ENCODE results near the gene IL21R. TPM values are rescaled to one million over a fixed set of nuclear protein-coding genes. Genes with fewer than 3 reads are reported as not detected.
A peak's percentile ranks its signal among the peaks of the same experiment; 100 is the strongest.
"Not testable (repeated sequence)": the region's sequence is repeated elsewhere in the genome, so short reads cannot be mapped to it uniquely, and the experiment has no call there.

IL21R gene
- total RNA-seq, 1 experiment from 2014 or later = 0.10 TPM

DNA sequence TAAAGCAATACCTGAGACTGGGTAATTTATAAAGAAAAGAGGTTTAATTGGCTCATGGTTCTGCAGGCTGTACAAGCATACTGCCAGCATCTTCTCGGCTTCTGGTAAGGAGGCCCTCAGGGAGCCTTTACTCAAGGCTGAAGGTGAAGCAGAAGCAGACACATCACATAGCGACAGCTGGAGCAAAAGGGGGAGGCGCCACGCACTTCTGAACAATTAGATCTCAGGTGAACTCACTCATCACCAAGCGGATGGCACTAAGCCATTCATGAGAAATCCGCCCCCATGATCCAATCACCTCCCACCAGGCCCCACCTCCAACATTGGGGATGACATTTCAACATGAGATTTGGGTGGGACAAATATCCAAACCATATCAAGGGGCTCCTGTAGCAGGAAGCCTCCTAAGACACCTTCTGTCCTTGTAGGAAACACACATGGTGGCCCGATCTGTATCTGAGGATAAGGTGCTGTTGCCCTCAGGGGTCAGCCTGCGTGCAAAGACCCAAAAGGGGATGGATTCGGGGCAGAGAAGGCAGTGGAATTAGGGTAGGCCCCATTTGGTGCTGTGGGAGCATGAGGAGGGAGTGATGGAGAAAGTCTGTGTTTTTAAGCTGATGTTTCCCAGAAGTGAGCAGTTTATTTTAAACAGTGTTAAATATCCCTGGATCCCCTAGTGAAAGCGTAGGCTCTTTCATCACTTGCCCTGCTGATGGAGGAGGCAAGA lies 23.0 kb downstream of the IL21R start:
- no peak for DNase-seq (ENCODE audit: extremely low read depth, low read depth)

DNA sequence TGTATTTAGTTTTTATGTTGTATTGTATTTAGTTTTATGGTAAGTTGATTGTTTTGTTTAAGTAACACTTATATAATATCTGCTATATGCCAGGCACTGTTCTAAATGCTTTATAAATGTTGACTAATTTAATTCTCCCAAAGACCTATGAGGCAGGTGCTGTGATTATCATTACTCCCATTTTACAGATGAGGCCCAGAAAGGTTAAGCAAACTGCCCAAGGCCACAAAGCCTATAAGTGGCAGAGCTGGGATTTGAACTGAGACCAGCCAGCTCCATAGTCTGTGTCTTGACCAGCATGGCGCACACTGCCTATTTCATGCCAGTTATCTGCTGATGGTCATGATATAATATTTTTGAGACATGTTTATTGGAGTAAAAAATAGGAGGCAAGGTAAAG lies 24.0 kb downstream of the IL21R start:
- DNase-seq (ENCODE audit: extremely low read depth, low read depth) = no peak

DNA sequence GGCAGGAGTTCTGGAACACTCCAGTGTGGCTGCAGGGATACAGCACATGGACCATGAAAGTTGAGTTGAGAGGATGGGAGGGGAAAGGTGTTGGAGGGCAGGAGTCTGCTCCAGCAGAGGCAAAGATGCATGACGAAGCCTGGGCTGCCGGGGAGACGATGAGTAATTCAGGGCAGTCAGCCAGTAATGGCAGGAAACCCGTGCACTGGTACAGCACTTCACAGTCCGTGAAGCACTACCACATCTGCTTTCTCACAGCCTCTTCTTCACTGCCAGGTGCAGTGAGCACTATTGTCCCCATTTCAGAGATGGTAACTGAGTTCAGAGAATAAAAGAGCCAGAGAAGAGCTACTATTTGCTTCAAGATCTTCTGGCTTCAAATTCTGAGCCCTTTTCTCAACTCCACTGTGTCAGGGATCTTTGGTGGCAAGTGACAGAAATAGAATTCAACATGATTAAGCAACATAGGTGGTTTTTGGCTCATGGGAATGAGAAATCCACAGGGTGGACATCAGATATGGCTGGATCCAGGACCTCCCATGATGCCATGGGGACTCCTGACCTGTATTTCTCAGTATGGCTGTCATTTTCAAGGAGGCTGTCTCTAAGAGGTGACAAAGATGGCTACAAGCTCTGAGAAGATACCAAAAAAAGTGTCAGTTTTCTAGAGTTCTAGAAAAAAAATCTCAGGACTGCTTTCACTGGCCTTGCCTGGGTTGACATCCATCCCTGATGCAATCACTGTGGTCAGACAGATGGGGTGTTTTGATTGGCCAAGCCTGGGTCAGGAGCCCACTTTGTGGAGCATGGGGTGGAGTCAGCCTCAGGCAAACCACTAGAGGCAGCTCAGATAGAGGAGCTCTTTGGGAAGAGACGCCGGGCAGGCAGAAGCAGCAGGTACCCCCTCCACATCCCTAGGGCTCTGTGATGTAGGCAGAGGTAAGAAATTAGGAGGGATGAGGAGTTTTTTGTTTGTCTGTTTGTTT lies 24.7 kb downstream of the IL21R start:
- peak; percentile 2 for DNase-seq (ENCODE audit: extremely low read depth, low read depth)

DNA sequence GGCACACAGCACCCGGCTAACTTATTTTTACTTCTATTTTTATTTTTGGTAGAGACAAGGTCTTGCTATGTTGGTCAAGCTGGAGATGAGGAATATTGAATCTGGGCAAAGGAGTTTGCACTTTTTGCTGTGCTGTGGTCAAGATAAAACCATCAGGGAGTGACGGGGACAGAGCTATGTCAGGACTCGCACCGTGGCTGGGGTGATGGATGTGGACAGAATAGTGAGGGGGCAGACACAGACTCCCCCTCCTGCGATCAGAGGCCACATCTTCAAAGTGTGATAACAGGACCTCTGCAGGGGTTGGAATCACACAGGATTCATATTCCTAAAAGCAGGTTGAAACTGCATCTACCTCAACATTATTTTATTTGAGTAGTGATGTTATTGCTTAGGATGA lies 25.6 kb downstream of the IL21R start:
- DNase-seq (ENCODE audit: extremely low read depth, low read depth) = no peak

DNA sequence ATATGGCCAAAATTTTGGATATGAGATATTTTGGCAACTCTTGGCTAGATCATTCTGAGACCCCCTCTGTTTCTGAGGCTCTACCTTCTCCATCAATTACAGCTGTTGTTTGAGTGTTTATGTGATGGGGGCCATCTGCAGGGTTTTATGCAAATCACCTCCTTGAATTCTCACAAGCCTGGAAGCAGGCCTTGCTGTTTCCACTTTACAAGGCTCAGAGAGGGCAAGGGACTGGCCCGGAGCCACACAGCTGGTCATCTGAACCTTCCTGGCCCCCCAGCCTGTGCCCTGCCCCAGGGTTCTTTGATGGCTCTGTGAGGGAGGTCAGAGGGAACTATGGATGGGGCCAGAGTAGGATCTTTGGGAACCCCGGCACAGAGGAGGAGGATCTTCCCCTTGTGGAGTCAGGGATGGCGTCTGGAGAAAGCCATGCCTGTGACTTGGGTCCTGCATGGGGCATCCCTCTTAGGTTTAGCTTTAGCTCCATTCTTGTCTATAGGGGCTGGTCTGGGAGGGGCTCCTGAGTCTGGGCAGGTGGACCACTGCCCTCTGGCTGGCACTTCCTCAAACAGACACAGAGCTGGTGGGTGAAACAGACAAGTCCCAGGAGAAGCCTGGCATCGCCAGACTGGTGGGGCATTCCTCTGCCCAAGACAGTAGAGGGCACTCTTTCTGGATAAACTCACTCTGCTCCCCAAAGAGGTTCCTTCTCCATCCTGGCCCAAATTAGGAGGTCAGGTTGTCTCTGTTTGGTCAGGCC lies 26.2 kb downstream of the IL21R start:
- DNase-seq (ENCODE audit: extremely low read depth, low read depth) = no peak

DNA sequence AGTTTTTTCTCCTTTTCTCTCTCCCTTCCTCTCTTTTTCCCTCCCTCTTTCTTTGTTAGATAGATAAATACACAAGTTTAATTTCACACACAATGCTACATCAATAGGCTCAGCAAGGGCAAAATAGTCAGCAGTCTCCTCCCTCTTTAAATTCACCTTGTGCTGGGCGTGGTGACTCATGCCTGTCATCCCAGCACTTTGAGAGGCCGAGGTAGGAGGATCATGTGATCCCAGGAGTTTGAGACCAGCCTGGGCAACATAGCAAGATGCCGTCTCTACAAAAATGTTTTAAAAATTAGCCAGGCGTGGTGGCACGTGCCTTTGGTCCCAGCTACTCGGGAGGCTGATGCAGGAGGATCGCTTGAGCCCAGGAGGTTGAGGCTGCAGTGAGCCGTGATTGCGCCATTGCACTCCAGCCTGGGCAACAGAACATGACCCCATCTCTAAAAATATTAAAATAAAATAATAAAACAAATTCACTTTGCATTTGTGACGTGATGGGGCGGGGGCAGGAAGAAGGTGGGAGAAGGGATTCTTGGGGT lies 27.4 kb downstream of the IL21R start:
- no peak for DNase-seq (ENCODE audit: extremely low read depth, low read depth)

DNA sequence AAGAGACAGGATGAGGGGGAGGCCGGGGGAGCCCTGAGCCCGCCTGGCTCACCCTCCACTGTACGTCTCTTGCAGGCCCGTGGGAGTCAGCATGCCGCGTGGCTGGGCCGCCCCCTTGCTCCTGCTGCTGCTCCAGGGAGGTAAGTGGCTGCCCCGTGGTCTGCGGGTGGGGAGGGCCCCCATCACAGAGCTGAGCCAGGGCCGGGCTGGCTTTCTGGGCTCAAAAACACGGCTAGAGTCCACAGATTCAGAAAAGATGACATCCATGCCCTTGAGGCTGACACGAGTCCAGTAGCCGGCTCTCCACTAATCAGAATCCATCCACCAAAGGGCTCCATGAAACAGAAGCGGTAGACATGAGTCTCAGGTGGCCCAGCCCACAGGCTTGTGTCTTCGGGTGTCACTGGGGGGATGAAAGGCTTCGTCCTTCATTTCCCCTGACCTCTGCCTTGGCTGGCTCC lies 28.0 kb downstream of the IL21R start:
- DNase-seq (ENCODE audit: extremely low read depth, low read depth) = no peak

DNA sequence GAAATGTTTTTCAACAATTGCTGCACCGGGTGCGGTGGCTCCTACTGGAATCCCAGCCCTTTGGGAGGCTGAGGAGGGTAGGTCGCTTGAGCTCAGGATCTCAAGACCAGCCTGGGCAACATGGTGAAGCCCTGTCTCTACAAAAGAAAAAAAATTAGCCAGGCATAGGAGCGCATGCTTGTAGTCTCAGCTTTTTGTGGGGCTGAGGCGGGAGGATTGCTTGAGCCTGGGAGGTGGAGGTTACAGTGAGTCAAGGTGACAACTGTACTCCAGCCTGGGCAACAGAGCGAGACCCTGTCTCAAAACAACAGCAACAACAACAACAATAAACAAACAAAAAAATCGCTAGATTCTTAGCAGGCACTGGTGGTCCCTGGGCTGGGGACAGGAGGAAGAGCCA lies 28.5 kb downstream of the IL21R start:
- DNase-seq (ENCODE audit: extremely low read depth, low read depth) = no peak

DNA sequence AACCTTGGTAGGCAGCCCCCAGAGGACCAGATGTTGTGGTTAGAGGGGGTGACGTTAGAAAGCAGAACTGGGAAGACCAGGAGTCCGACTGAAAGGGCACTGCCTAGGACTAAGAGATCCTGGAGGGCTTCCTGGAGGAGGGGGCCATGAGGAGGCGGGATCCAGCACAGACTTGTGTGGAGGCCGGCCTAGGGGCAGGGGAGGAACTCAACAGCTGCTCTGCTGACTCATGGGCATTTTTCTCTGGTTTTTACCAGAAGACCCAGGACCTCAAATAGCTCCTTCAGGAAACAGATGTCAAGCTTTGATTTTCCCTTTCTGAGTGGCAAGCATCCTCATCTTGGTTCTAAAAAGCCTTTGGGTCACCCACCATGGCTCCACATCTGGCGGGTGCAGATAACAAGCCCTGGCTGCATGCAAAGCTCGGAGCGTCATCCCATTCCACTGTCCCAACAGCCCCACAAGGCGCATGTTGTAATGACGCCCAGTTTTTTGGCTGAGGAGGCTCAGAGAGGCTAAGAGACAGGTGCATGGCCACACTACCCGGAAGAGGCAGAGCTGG lies 29.0 kb downstream of the IL21R start:
- DNase-seq (ENCODE audit: extremely low read depth, low read depth) = no peak

DNA sequence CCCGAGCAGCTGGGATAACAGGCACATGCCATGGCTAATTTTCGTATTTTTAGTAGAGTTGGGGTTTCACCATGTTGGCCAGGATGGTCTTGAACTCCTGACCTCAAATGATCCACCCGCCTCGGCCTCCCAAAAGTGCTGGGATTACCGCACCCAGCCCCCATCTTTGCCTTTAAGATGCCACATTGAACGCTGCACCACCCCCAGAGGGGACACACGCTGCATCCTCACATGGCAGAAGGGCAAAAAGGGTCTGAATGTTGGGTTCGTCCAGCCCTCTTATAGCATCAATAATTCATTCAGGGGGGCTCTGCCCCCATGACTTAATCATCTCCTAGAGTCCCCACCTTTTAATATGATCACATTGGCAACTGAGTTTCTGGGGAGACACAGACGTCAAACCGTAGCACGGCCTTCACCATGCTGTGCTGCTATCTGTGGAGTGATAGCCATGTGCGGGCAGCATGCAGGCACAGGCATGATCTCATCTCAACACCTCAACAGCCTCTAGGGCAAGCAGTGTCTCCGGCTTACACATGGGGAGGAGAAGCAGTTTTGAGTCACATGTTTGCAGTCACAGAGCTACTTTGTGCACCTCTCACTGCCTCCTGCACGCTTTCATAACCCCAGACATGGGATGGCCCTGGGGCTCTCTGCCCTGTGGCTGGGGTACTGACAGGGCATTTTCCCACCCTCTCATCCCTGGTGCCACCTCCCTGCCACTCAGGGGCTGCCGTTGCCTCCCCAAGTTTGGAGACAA lies 30.0 kb downstream of the IL21R start:
- no peak for DNase-seq (ENCODE audit: extremely low read depth, low read depth)

DNA sequence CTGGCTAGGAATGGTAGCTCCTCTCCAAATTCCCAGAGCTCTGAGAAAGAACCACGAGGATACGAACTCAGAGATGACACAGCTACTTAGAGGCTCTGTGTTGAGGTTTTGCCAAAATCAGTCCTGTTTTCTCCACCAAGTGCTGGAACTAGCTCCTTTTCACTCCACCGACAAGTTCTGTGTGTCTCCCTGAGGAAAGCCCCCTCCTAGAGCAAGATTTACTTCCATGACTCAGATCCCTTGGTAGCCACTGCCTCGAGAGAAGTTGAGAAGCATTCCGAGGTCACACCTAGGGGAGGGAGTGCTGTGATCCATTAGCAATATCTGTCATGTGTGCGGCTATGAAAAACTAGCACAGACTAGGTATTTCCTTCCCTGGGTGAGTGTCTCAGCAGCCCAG lies 30.6 kb downstream of the IL21R start:
- no peak for DNase-seq (ENCODE audit: extremely low read depth, low read depth)

DNA sequence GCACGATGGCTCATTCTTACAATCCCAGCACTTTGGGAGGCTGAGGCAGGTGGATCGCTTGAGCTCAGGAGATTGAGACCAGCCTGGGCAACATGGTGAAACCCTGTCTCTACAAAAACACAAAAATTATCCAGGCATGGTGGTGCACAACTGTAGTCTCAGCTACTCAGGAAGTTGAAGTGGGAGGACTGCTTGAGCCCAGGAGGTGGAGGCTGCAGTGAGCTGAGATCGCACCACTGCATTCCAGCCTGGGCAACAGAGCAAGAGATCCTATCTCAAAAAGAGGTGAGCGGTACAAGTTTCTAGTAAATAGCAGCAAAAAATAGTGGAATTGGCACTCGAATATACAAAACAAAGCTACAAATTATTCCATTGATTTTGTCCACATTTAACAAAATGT lies 31.2 kb downstream of the IL21R start:
- not testable (repeated sequence) for DNase-seq (ENCODE audit: extremely low read depth, low read depth)

DNA sequence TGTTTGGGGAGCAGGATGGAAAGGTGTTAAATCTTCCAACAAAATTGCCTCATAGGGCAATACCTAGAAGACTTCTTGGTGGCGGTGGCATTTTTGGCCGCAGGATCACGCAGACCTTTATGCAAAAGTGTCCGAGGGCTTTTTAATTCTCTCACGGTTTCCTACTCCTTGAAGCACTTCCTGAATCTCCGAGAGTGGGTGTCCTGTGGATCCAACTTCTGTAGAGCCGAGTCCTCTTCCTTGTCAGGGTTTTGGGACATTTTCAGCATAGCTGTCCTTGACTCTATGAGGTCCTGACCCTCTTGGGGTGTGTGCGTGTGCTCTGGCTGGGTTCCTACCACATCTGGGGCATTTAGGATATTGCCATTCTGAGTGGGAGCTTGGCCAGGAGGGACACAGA lies 31.7 kb downstream of the IL21R start:
- DNase-seq (ENCODE audit: extremely low read depth, low read depth) = no peak

DNA sequence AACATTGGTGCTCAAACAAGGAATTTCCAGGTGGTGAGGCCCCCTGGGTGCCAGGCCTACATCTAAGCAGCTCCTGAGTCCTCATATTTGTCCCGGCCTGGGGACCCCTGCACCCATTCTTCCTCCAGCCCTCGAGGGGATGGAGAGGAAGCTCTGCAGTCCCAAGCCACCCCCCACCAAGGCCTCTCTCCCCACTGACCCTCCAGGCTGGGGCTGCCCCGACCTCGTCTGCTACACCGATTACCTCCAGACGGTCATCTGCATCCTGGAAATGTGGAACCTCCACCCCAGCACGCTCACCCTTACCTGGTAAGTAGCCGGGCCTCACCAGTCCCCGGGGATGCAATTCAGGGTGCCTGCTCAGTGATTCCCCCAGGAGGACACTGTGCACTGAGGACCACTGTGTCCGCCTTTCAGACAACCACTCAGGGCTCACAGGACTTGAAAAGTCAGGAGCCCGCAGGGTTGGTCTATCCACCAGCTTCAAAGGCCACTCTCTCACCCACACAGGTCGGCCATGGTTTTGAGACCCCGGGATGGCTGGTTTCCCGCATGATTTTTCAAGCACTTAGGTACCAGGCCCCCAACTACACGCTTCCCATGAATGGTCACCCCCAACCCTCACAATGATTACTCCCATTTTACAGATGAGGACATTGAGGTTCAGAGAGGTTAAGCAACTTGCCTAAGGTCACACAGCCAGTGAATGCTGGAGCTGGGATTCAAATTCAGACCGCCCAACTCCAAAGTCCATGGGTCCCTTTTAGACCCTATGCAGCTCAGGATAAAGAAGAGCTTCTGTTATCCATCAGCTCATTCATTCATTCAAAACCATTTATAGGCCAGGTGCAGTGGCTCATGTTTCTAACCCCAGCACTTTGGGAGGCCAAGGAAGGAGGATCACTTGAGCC lies 32.4 kb downstream of the IL21R start:
- DNase-seq (ENCODE audit: extremely low read depth, low read depth) = no peak

DNA sequence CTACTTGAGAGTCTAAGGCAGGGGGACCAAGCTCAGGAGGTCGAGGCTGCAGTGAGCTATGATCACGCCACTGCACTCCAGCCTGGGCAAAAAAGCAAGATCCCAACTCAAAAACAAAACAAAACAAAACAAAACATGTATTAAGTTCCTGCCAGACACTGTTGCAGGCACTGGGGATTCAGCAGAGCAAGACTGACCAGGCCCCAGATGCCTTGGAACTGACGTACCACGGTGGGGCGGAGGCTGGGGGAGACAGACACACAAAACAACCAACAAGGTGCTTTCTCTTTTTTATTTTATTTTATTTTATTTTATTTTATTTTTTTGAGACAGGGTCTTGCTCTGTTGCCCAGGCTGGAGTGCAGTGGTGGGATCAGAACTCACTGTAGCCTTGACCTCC lies 33.2 kb downstream of the IL21R start:
- DNase-seq (ENCODE audit: extremely low read depth, low read depth) = not testable (repeated sequence)

DNA sequence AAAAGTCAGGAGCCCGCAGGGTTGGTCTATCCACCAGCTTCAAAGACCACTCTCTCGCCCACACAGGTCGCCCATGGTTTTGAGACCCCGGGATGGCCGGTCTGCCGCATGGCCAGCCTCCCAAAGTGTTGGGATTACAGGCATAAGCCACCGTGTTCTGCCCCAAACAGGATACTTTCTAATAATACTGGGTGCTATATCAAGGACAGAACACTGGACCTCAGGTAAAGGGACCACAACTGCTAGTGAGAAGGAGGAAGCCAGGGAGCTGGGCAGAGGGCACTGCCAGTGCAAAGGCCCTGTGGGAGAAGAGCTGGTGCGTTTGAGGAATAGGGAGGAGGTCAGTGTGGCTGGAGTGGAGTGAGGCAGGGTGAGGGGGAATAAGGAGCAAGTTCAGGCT lies 34.1 kb downstream of the IL21R start:
- DNase-seq (ENCODE audit: extremely low read depth, low read depth) = no peak

DNA sequence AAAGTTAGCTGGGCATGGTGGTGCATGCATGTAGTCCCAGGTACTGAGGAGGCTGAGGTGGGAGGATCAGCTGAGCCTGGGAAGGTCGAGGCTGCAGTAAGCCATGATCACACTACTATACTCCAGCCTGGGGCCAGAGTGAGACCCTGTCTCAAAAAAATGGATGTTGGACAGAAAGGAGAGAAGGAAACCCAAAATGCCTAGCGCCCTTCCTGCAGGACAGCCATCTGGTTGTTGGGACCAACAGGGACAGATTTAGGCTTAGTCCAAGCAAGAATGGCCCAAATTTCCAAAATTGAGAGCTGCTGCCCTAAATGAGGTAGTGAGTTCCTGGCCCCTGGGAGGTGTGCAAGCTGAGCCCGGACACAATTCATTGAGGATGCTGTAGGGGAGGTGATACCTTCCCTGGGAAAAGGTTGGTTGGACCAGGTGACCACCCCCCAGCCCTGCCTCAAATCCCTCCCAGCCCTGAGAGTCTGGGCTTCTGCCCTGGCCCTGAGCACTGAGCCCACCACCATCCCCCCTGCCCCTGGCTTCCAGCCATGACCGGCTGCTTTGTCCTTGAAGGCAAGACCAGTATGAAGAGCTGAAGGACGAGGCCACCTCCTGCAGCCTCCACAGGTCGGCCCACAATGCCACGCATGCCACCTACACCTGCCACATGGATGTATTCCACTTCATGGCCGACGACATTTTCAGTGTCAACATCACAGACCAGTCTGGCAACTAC lies 35.1 kb downstream of the IL21R start:
- no peak for DNase-seq (ENCODE audit: extremely low read depth, low read depth)

DNA sequence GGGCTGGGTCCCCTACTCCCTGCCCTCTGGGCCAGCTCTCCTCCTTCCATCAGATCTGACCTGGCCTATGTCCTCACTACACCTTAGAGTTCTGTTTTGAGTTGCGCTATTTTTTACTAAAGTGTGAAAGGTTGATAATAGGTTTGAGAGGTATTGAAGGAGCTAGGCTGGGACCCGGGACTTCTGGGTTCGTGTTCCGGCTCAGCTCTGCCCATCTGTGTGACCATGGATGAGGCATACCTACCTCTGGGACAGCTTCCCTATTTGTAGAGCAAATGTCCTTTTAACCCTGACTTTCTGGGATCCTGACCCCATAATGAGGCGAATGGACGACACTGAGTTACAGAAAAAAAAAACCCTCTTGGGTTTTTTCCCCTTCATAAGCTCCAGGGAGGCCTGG lies 36.0 kb downstream of the IL21R start:
- DNase-seq (ENCODE audit: extremely low read depth, low read depth) = no peak
